Suprapubic skin (tissue), 4 donors: ENCODE results near the gene TNIP1. TPM values are rescaled to one million over a fixed set of nuclear protein-coding genes. Genes with fewer than 3 reads are reported as not detected.

Experiments used
- DNase-seq, 2 donors: peaks; one replicate each; pipeline ENCODE4 v3.0.0-alpha.2; 2019; ENCODE audit warnings: low spot score in 2 of 2
- H3K27ac ChIP-seq: fragments of 200-600 bp; sonication (generic); one replicate; pipeline ENCODE4 v1.5.1; 2019
- H3K27me3 ChIP-seq: fragments of 200-600 bp; sonication (generic); one replicate; pipeline ENCODE4 v1.5.1; 2019
- H3K36me3 ChIP-seq: fragments of 200-600 bp; sonication (generic); one replicate; pipeline ENCODE4 v1.5.1; 2019
- H3K4me1 ChIP-seq: fragments of 200-600 bp; sonication (generic); one replicate; pipeline ENCODE4 v1.5.1; 2019
- H3K4me3 ChIP-seq: fragments of 200-600 bp; sonication (generic); one replicate; pipeline ENCODE4 v1.5.1; 2019; ENCODE audit warnings: mild to moderate bottlenecking
- H3K9me3 ChIP-seq: fragments of 200-600 bp; sonication (generic); one replicate; pipeline ENCODE4 v1.5.1; 2019
- EP300 ChIP-seq: sonication (generic); formaldehyde crosslinking; IDR thresholded peaks from one replicate; pipeline ENCODE4 v1.6.1; 2017; ENCODE audit warnings: antibody characterized with exemption
- POLR2A ChIP-seq, 2 donors: fragments of 450-650 bp; IDR thresholded peaks; one replicate each; pipeline ENCODE4 v1.6.1; 2017; ENCODE audit warnings: antibody characterized with exemption in 2 of 2, mild to moderate bottlenecking in 2 of 2, moderate library complexity in 2 of 2
- POLR2AphosphoS5 ChIP-seq, 3 donors: sonication (generic); formaldehyde crosslinking; IDR thresholded peaks; one replicate each; pipeline ENCODE4 v1.6.1; 2017; ENCODE audit warnings: antibody characterized with exemption in 3 of 3
- WGBS: methylation state at CpG from one replicate; pipeline ENCODE4 v1.1.5; 2018; 5-methylcytosine and 5-hydroxymethylcytosine counted together
- total RNA-seq, 4 donors: library from RNA; depleted of rRNA; stranded (reverse); fragments of >200 nt; gene quantifications; one replicate each; pipeline ENCODE4 v1.1.0, GENCODE V29; 2016
- TF ChIP-seq, protein P1 (sequence below), 2 donors: fragments of 200-600 bp in 1 of 2; fragments of 450-650 bp in 1 of 2; sonication (generic) in 1 of 2; IDR thresholded peaks; one replicate each; pipeline ENCODE4 v1.5.1; 2016 to 2019; ENCODE audit warnings: antibody characterized with exemption in 2 of 2, mild to moderate bottlenecking in 1 of 2, moderate library complexity in 1 of 2

Gene TNIP1
- total RNA-seq, 4 donors from 2014 or later, result 47.5 to 94.7 (median 70.9) TPM

DNA sequence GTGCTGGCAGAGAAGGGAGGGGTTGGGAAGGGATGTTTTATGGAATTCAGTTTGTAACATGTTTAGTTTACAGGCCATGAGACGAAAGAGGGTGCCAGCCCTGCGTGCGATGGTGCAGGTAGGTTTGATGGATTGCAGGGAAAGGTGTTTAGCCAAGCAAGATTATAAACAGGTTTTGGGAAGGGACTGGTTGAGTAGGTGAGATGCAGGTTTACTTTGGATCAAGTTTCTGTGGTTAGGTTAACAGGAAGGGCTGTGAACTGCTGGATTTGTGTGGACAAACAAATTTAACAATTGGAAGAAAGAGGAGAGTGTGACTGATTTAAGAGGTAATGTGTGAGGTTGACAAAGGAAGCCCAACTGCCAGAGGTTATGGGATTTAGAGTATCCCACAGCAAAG is 93.1 kb downstream of the TNIP1 start:
- no peak for DNase-seq
- no peak overlapping the region for H3K4me3 ChIP-seq
- 56% methylated on average over 3 of the region's 3 CpGs for WGBS

More for the DNA sequence above, 93.1 kb downstream of the TNIP1 start:
- no peak for TF ChIP-seq POLR2A (IDR thresholded peaks at IDR 0.05)
- TF ChIP-seq, protein P1, sequence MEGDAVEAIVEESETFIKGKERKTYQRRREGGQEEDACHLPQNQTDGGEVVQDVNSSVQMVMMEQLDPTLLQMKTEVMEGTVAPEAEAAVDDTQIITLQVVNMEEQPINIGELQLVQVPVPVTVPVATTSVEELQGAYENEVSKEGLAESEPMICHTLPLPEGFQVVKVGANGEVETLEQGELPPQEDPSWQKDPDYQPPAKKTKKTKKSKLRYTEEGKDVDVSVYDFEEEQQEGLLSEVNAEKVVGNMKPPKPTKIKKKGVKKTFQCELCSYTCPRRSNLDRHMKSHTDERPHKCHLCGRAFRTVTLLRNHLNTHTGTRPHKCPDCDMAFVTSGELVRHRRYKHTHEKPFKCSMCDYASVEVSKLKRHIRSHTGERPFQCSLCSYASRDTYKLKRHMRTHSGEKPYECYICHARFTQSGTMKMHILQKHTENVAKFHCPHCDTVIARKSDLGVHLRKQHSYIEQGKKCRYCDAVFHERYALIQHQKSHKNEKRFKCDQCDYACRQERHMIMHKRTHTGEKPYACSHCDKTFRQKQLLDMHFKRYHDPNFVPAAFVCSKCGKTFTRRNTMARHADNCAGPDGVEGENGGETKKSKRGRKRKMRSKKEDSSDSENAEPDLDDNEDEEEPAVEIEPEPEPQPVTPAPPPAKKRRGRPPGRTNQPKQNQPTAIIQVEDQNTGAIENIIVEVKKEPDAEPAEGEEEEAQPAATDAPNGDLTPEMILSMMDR (IDR thresholded peaks at IDR 0.05), result no peak
- TF ChIP-seq POLR2AphosphoS5 (IDR thresholded peaks at IDR 0.05), result no peak
- no peak for TF ChIP-seq EP300
- Histone ChIP-seq H3K4me1 (no peaks in the 10 kb centered on the region), H3K36me3 (no peaks in the 10 kb centered on the region), H3K9me3 (no peaks in the 10 kb centered on the region), H3K27me3 (no peaks in the 10 kb centered on the region), H3K27ac (no peak overlapping the region)

Other genes with a start within 250 kb of the TNIP1 start
- gene IRGM, start 234.5 kb downstream of the TNIP1 start, total RNA-seq, result not detected
- gene ZNF300, start 176.1 kb downstream of the TNIP1 start, total RNA-seq, result 1 to 10 TPM; 2.1 to 5.1 (median 3.3) TPM
- gene GPX3, start 60.4 kb downstream of the TNIP1 start, total RNA-seq, result 100 to 1,000 TPM; 242 to 601 (median 378) TPM
- 10 to 100 TPM; 21.7 to 64.4 (median 49.5) TPM for gene ANXA6, start 76.7 kb upstream of the TNIP1 start, total RNA-seq
- 10 to 100 TPM; 11.5 to 32.3 (median 26.8) TPM for gene CCDC69, start 143.1 kb upstream of the TNIP1 start, total RNA-seq
- gene GM2A, start 172.2 kb upstream of the TNIP1 start, total RNA-seq, result 100 to 1,000 TPM in 3 of 4 donors, 10 to 100 TPM in 1; 99.3 to 167 (median 126) TPM
- not detected for gene SLC36A3, start 222.7 kb upstream of the TNIP1 start, total RNA-seq